T-helper 9 cell (primary cell): ENCODE results near the gene ALDH2.
"Not testable (repeated sequence)": the region's sequence is repeated elsewhere in the genome, so short reads cannot be mapped to it uniquely, and the experiment has no call there.

Experiments used
- DNase-seq: peaks from one replicate; pipeline ENCODE4 v3.0.0-alpha.2; 2020
- total RNA-seq, 2 donors: gene quantifications; one replicate each; lab custom pipeline; 2026; lab: John Stamatoyannopoulos, UW

Gene ALDH2
- 0.48 to 1.1 reads per million in 2 donors for total RNA-seq

GRCh38 chr12:111766608-111767361, at the start of gene ALDH2:
ALDH2 (plus strand) TSS chr12:111766933; CDS start chr12:111766983, 50 bp downstream.
- no peak for DNase-seq

- DNase-seq, result not testable (repeated sequence)
Measured at GRCh38 chr12:111719316-111719715, 47.4 kb upstream of the ALDH2 start.

- DNase-seq, result no peak
Measured at GRCh38 chr12:111720457-111720856, 46.3 kb upstream of the ALDH2 start.

- DNase-seq, result not testable (repeated sequence)
Measured at GRCh38 chr12:111723646-111724360, 42.9 kb upstream of the ALDH2 start.

GRCh38 chr12:111728795-111729194, 37.9 kb upstream of the ALDH2 start:
- no peak for DNase-seq

- no peak for DNase-seq
Measured at GRCh38 chr12:111730420-111730819, 36.3 kb upstream of the ALDH2 start.

GRCh38 chr12:111732786-111733185, 33.9 kb upstream of the ALDH2 start:
- no peak for DNase-seq

GRCh38 chr12:111733340-111733915, 33.3 kb upstream of the ALDH2 start:
- no peak for DNase-seq

GRCh38 chr12:111739524-111739923, 27.2 kb upstream of the ALDH2 start:
- DNase-seq, result not testable (repeated sequence)

- DNase-seq, result no peak
Measured at GRCh38 chr12:111741235-111741812, 25.4 kb upstream of the ALDH2 start.

- DNase-seq, result no peak
Measured at GRCh38 chr12:111745211-111745610, 21.5 kb upstream of the ALDH2 start.

- no peak for DNase-seq
Measured at GRCh38 chr12:111747333-111747732, 19.4 kb upstream of the ALDH2 start.

GRCh38 chr12:111748151-111748672, 18.5 kb upstream of the ALDH2 start:
- no peak for DNase-seq

- no peak for DNase-seq
Measured at GRCh38 chr12:111748867-111749266, 17.9 kb upstream of the ALDH2 start.

- no peak for DNase-seq
Measured at GRCh38 chr12:111749391-111749790, 17.3 kb upstream of the ALDH2 start.

GRCh38 chr12:111753144-111753881, 13.4 kb upstream of the ALDH2 start:
- no peak for DNase-seq

- no peak for DNase-seq
Measured at GRCh38 chr12:111754671-111755070, 12.1 kb upstream of the ALDH2 start.

GRCh38 chr12:111756196-111756595, 10.5 kb upstream of the ALDH2 start:
- no peak for DNase-seq

GRCh38 chr12:111756681-111757080, 10.1 kb upstream of the ALDH2 start:
- DNase-seq, result no peak

- no peak for DNase-seq
Measured at GRCh38 chr12:111757361-111758119, 9.2 kb upstream of the ALDH2 start.

GRCh38 chr12:111758120-111758561, 8.6 kb upstream of the ALDH2 start:
- no peak for DNase-seq

GRCh38 chr12:111759271-111759670, 7.5 kb upstream of the ALDH2 start:
- DNase-seq, result no peak
